A673 (cell line): ENCODE measurements around the gene TRPV2. TPM values are rescaled to one million over a fixed set of nuclear protein-coding genes. Genes with fewer than 3 reads are reported as not detected.

Source experiments
- BruUV-seq: library from RNA; stranded (reverse); fragments of 400-500 nt; replicated peaks from 2 replicates; lab custom pipeline; 2021; lab: Mats Ljungman, UMichigan
- CTCF ChIA-PET: fragments of 300-600 bp; sonication (Branson Sonifier 250); formaldehyde crosslinking; loops from one replicate; lab custom pipeline; 2022; ENCODE audit warnings: antibody characterized with exemption; lab: Charles Lee
- POLR2A ChIA-PET: fragments of 300-600 bp; sonication (Branson Sonifier 250); formaldehyde crosslinking; loops from one replicate; lab custom pipeline; 2022; ENCODE audit warnings: antibody characterized with exemption; ENCODE audit not compliant: low non-redundant PET; lab: Charles Lee
- DNase-seq: peaks from one replicate; pipeline ENCODE4 v3.0.0-alpha.2; 2015; ENCODE audit warnings: low spot score
- H3K27ac ChIP-seq: fragments of 200-600 bp; sonication (generic); 2 replicates; pipeline ENCODE4 v1.5.1; 2016; ENCODE audit warnings: mixed run types, low read depth, mild to moderate bottlenecking, mixed read lengths, antibody characterized with exemption, low read length; ENCODE audit not compliant: poor library complexity, severe bottlenecking
- H3K27me3 ChIP-seq: fragments of 200-600 bp; sonication (generic); replicated peaks from 2 replicates; pipeline ENCODE4 v1.6.1; 2017; ENCODE audit warnings: mixed run types, low read depth, mild to moderate bottlenecking, mixed read lengths, antibody characterized with exemption, low read length; ENCODE audit not compliant: insufficient read depth, poor library complexity
- H3K36me3 ChIP-seq: fragments of 200-600 bp; sonication (generic); 2 replicates; pipeline ENCODE4 v1.6.1; 2016; ENCODE audit warnings: mixed run types, mild to moderate bottlenecking, mixed read lengths, antibody characterized with exemption, low read length; ENCODE audit not compliant: insufficient read depth, poor library complexity, severe bottlenecking
- H3K4me1 ChIP-seq: fragments of 200-600 bp; sonication (generic); 2 replicates; pipeline ENCODE4 v1.6.1; 2017; ENCODE audit warnings: mixed run types, mild to moderate bottlenecking, mixed read lengths, antibody characterized with exemption, low read length; ENCODE audit not compliant: insufficient read depth, poor library complexity, severe bottlenecking
- H3K4me3 ChIP-seq: fragments of 200-600 bp; sonication (generic); 2 replicates; pipeline ENCODE4 v1.5.1; 2016; ENCODE audit warnings: low read depth, mixed run types, mild to moderate bottlenecking, mixed read lengths, low read length; ENCODE audit not compliant: poor library complexity, severe bottlenecking
- H3K9me3 ChIP-seq: fragments of 200-600 bp; sonication (generic); 2 replicates; pipeline ENCODE4 v1.6.1; 2016; ENCODE audit warnings: mixed run types, low read depth, mild to moderate bottlenecking, mixed read lengths, antibody characterized with exemption, low read length; ENCODE audit not compliant: poor library complexity, severe bottlenecking
- CTCF ChIP-seq: fragments of 300-800, 200-600 bp; sonication (generic); conservative IDR thresholded peaks from 2 replicates; pipeline ENCODE4 v1.5.1; 2017; ENCODE audit warnings: low read depth, mild to moderate bottlenecking, antibody characterized with exemption, low read length, moderate library complexity, mixed read lengths
- EZH2 ChIP-seq: fragments of 200-600 bp; sonication (generic); IDR thresholded peaks from 2 replicates; pipeline ENCODE4 v1.6.1; 2017; ENCODE audit warnings: borderline replicate concordance, low read depth, mild to moderate bottlenecking, mixed read lengths, antibody characterized with exemption, low read length; ENCODE audit not compliant: poor library complexity, severe bottlenecking
- intact Hi-C: fragments of 100-400 bp; cut with micrococcal nuclease; formaldehyde crosslinking; loops from one replicate; pipeline ENCODE4 v1.10.0; 2022; ENCODE audit not compliant: unreplicated experiment
- total RNA-seq: library from RNA; stranded (reverse); gene quantifications from 2 replicates; pipeline ENCODE4 v1.2.3, GENCODE V29; 2021

Gene TRPV2
- total RNA-seq, 1 experiment from 2014 or later: not detected

- H3K27me3 ChIP-seq: no peaks in the 10 kb centered on the region
- TF ChIP-seq CTCF (no peak), EZH2 (no peak)
- H3K36me3 ChIP-seq: no peaks in the 10 kb centered on the region
- no peak overlapping the region for H3K27ac ChIP-seq
- ChIA-PET POLR2A (no interaction called here), CTCF (interaction anchor here (1.2 kb wide), 1 partner anchor 65 kb away, joined by 3 read pairs; no protein-coding TSS in a partner anchor)
- intact Hi-C loops: no loop called here
- BruUV-seq: no TSS peak
- no peaks in the 10 kb centered on the region for H3K9me3 ChIP-seq
- no peak overlapping the region for H3K4me3 ChIP-seq
- H3K4me1 ChIP-seq: no peaks in the 10 kb centered on the region
- no peak for DNase-seq
Measured at GRCh38 chr17:16455997-16456741, 40.8 kb downstream of the TRPV2 start.

- H3K27ac ChIP-seq: no peak overlapping the region
- ChIA-PET POLR2A (no interaction called here), CTCF (no interaction called here)
- H3K27me3 ChIP-seq: no peaks in the 10 kb centered on the region
- intact Hi-C loops: no loop called here
- no TSS peak for BruUV-seq
- H3K4me1 ChIP-seq: no peaks in the 10 kb centered on the region
- TF ChIP-seq EZH2: no peak
- peak; percentile 27; the same call in 1 of the 2 replicates for TF ChIP-seq CTCF
- H3K4me3 ChIP-seq: no peak overlapping the region
- H3K9me3 ChIP-seq: no peaks in the 10 kb centered on the region
- H3K36me3 ChIP-seq: no peaks in the 10 kb centered on the region
- DNase-seq: no peak
Measured at GRCh38 chr17:16456742-16457316, 41.5 kb downstream of the TRPV2 start.

DNA sequence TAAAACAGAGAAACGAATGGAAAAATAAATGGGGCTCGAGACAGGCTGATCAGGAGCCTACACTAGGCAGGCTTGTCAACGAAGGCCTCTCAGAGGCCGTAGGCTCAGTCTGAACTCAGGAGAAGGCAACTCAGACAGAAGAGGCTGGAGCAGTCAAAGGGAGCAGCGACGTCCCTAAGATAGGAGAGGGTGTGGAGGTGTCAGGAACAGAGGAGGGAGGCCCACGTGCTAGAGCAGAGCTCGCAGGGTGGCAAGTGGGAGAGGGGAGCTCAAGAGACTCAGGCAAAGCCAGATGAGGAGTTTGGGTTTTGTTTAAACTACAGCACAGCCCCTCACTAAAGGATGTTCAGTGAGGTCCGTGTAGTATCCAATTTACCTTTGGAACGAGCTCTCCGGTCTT lies 43.9 kb downstream of the TRPV2 start:
- H3K27ac ChIP-seq: peak overlapping the region; percentile 2
- H3K4me3 ChIP-seq: no peak overlapping the region
- intact Hi-C loops: no loop called here
- CTCF ChIA-PET: interaction anchor here (0.5 kb wide), 1 partner anchor 14 kb away, joined by 5 read pairs; no protein-coding TSS in a partner anchor
- no TSS peak for BruUV-seq
- TF ChIP-seq EZH2 (no peak), CTCF (no peak)
- DNase-seq: no peak
- H3K36me3 ChIP-seq: no peaks in the 10 kb centered on the region
- no peaks in the 10 kb centered on the region for H3K9me3 ChIP-seq
- no peaks in the 10 kb centered on the region for H3K4me1 ChIP-seq
- no peaks in the 10 kb centered on the region for H3K27me3 ChIP-seq
- POLR2A ChIA-PET: no interaction called here
